SK-N-MC (cell line): ENCODE measurements around the gene CACNB1.

Experiments
- EZH2 ChIP-seq: fragments of 200-600 bp; sonication (generic); IDR thresholded peaks from one replicate; pipeline ENCODE4 v1.6.1; 2017; ENCODE audit warnings: antibody characterized with exemption
- POLR2AphosphoS5 ChIP-seq: IDR thresholded peaks from 2 replicates; pipeline ENCODE4 v1.6.1; 2012; ENCODE audit warnings: mild to moderate bottlenecking, low read depth, low read length, borderline replicate concordance

- TF ChIP-seq POLR2AphosphoS5 (no peak), EZH2 (no peak)
Observed at GRCh38 chr17:39130205-39130604, 67.3 kb downstream of the CACNB1 start.
